HG02885 (cell line): ENCODE results near the gene ZBTB20.

ENCODE experiments used
- ATAC-seq: cut with Tn5 transposase; IDR thresholded peaks from one replicate; pipeline ENCODE4 v1.9.1; 2021; ENCODE audit warnings: mild to moderate bottlenecking; ENCODE audit not compliant: unreplicated experiment, poor library complexity

The ZBTB20 gene

DNA sequence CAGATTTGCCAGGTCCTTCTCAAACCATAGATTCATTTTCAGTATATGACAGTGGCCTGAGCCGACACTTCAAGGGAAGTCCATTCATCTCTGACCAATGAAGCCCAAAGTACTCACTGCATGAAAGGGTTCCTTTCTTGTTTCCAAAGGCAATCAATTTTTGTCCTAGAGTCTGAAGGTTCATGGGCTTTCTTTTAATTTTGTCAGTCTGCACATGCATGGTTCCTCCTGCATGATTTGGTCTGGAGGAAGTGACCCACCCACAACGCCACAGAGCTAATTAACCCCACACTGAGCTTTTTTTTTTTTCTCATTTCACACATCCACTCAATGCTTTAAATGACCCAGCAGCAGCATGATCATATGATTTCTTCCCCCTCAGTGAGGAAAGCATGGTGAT lies 636.9 kb downstream of the ZBTB20 start:
- ATAC-seq = no peak

- no peak for ATAC-seq
Measured at GRCh38 chr3:114509756-114510155, 637.3 kb downstream of the ZBTB20 start.

GRCh38 chr3:114508976-114509375 lies 638.1 kb downstream of the ZBTB20 start:
- no peak for ATAC-seq

DNA sequence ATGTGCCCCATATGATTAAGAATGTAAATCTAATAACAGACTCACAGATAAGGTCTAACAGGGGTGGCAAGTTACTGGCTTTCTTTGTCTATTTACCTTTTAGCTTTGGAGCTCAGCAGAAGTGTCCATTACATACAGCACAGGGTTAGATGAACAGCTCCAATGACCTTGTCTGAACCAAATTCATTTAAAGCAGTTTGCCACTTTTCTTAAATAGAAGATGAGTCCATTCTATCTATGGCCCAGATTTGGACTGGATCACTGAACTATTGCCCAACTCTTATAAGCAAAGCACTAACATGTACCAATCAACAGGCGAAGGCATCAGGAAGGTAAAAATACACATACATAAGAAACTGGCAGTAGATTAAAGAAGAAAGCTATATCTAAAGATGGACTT lies 638.9 kb downstream of the ZBTB20 start:
- no peak for ATAC-seq

DNA sequence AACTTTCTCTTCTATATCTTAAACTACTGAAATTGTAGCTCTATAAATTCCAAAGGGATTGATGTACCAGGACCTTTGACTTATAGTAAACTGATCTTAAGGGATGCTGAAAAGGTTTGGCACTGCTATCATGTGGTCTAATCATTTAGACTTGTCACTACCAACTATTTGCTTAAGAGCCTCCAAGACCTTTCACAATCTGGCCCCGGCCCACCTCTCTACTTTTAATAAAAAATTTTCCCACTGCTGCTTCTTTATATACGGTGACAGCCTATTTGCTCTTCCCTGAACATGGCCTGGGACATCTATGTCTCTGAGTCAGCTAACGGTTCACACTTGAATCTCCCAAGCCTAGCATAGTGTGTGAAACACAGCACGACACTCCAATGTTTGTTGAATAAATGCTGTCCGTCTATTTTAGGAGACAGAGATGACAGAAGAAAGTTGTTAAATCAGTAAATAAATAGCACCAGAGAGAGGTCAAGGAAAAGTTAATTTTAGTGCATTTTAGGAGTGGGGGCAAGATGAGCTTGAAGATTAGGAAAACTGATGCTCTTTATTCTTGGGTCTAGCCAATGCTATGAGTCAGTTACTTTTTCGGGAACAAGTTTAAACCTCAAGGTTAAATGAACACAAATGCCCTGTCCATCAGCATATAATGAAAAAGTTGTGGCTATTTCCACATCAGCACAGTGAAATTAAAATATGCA lies 640.3 kb downstream of the ZBTB20 start:
- ATAC-seq = no peak

DNA sequence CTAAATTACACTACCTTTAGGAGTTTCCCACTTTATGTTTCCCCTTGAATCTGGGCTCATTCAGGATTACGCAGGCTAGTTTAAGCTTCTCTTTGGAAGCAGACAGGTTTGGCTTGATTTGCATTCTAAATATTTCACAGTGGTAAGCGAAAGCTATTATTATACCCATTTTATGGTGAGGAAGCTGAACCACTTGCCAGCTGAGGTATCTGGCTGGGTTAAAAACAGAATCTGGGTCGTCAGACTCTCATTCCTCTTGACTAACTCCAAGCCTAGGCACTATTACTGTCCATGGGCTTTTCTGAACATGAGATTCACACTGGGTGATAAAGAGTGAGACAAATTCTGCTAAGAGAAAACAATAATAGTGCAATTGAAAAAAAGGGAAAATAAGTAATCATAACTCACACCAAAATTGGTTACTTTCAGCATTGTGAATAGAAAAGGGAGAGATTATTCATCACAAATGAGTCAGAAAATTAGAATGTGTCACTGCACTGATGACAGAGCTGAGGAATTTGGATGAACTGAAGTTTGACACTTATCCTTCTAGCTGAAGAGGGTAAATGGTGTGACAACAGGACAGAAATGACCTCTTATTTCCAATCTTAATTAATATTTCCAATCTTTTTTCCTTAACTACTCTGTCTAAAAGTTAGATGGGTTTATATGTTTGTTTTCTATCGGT lies 642.0 kb downstream of the ZBTB20 start:
- ATAC-seq = no peak

DNA sequence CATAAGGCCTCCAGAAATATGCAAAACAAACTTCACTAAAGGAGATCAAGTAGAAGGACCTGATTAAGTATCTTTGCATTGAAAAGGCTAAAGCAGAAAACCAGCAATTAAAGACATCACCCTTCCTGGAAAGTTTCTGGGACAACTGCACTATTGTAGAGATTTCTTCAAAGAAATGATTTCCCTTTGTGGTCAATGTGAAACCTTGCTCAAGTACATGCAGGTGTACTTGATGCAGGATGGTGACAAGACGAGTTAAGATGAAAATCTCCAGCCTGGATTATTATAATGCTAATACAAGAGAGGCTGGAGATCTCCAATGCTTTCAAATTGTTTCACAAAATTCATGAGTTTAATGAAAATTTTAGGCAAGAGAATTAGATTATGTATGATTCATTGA lies 644.9 kb downstream of the ZBTB20 start:
- no peak for ATAC-seq

DNA sequence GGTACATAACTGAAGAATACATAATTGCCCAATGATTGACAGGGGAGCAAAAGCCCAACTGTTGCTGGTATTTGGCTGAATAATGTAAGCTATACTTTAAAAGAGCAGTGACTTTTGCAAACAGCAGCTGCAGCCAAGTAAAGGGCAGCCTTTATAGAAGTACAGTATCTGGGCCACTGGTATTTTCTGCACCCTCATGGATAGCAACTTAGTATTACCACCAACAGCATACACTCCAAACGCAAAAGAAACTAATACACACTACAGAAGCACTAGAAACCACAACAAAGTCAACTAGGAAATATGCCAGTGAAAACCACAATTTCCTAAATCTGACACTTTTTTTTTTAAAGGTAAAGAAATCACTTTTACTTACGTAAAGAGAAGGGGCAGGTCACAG lies 647.1 kb downstream of the ZBTB20 start:
- peak; percentile 52 for ATAC-seq

- ATAC-seq = no peak
Measured at GRCh38 chr3:114498539-114499370, 648.3 kb downstream of the ZBTB20 start.

GRCh38 chr3:114496874-114497273 lies 650.2 kb downstream of the ZBTB20 start:
- ATAC-seq = no peak

- ATAC-seq = no peak
Measured at GRCh38 chr3:114496466-114496865, 650.6 kb downstream of the ZBTB20 start.

DNA sequence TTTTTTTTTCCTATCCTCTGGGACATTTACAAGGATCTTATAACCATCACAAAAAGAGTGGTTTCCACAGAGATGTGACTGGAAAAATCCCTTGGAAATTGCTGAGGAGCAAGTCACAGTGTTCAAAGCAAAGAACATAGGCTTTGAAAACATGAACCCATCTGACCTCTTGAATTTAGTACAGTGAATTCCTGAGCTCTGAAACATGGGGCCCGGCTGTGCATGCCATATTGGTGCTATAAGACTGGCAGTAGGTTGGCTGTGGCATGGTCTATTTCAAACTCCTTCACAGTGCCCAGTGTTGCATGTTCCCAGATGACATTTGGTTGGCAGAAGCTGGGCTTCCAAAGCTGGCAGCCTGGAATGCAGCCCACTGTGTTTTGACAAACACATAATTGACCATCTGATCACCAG lies 651.1 kb downstream of the ZBTB20 start:
- no peak for ATAC-seq

DNA sequence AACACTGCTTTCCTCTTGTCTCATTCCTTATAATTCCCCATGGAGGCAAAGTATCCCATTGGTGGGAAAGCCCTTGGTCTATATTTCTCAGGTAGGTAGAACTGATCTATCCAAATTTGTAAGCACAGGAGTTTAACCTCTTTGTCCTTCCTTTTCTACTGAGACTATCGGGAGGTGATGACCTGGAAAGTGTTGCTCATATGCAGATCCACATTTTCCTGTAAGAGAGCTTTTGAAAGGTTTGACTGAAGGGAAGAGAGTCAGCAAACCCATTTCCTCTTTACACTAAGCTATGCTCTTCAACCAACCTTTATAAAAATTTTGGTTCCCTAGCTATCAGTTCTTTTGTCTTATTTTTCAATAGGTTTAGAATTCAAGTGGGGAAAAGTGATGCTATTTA lies 652.6 kb downstream of the ZBTB20 start:
- ATAC-seq = no peak

- ATAC-seq = no peak
Measured at GRCh38 chr3:114490829-114491228, 656.3 kb downstream of the ZBTB20 start.

DNA sequence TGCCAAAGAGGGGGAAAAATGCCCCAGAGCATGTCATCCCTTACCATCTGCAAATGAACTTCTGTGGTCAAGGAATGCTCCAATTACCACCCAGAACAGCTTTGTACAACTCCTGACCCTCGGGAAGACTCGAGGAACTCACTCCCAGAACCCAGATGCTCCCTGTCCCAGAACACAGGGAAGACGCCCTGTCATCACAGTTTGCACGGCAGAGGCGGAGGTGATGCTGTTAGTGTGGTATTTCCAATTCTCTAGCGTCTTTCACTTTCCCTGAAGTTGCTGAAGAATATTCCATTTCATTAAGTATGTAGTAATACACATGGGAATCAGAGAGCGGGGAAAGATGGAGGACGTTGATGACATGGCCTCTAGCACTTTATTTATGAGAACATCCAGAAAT lies 659.6 kb downstream of the ZBTB20 start:
- no peak for ATAC-seq

GRCh38 chr3:114484919-114485318 lies 662.2 kb downstream of the ZBTB20 start:
- no peak for ATAC-seq

- no peak for ATAC-seq
Measured at GRCh38 chr3:114481113-114481512, 666.0 kb downstream of the ZBTB20 start.

- no peak for ATAC-seq
Measured at GRCh38 chr3:114480442-114480841, 666.6 kb downstream of the ZBTB20 start.

GRCh38 chr3:114478801-114479200 lies 668.3 kb downstream of the ZBTB20 start:
- ATAC-seq = no peak

GRCh38 chr3:114476511-114476910 lies 670.6 kb downstream of the ZBTB20 start:
- no peak for ATAC-seq

DNA sequence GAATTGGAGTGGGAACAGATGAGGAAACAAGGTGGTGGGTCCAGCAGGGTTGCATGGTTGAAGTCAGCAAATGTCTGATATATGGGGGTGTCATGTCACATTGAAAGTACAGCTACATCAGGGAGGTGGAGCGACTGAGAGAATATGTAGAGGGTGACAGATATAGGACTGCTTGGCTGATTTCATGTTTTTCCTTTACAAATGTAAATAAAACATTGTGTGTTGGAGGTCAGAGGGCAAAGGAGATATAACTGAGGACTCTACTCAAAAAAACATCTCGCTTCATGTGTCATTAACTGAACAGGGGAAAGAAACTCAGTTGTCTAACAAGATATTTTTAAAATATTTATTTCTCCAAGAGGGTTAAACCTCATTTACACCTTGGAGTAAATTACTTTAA lies 675.6 kb downstream of the ZBTB20 start:
- ATAC-seq = no peak
